Measurements from ENCODE around the gene CDC20B.
A peak's percentile ranks its signal among the peaks of the same experiment; 100 is the strongest.

The CDC20B gene

DNA sequence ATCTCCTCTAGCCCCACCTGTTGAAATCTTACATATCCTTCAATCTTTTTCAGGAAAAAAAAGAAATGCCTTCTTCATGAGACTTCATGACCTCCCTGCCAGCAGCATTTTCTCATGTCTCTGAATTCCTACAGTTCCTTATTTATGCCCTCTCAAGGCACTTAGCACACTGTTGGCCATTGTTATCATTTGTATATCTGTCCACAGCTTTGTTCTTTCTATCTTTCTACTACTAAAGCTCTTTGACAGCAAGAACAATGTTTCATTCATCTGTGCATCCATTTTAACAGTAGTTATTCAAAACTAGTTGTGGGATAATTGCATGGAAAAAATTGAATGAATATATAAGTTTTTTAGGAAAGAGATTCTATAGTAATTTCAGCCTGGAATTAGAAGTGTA, 91.4 kb downstream of the CDC20B start:
- no peak for TF ChIP-seq CTCF (conservative IDR thresholded peaks at IDR 0.05; ENCODE audit: low read depth, low read length)
- no peak overlapping the region for H3K4me3 ChIP-seq (ENCODE audit: low read depth, low read length)
- no peak for DNase-seq (ENCODE audit: low read depth)

GRCh38 chr5:55073211-55073610, 99.8 kb downstream of the CDC20B start:
- DNase-seq (ENCODE audit: low read depth), result no peak
- no peak for TF ChIP-seq CTCF (conservative IDR thresholded peaks at IDR 0.05; ENCODE audit: low read depth, low read length)
- no peak overlapping the region for H3K4me3 ChIP-seq (ENCODE audit: low read depth, low read length)

DNA sequence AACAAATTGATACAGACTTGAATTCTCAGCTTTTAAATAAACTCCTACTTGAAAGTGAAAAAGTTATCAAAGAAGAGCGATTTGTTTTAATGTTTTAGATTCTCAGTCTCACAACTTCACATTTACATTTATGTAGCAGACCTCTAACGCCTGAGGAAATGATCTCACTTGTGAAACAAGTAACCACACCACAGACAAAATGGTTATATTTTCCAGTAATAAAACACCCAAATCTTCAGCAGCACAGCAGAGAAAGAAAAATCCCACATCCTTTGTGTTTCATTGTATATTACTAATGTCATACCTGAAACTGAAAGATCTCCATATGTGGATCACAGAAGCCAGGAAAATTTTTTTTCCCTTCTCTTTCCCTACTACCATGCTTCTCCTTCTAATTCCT, 100.3 kb downstream of the CDC20B start:
- H3K4me3 ChIP-seq (ENCODE audit: low read depth, low read length), result no peak overlapping the region
- DNase-seq (ENCODE audit: low read depth), result peak; percentile 6
- no peak for TF ChIP-seq CTCF (conservative IDR thresholded peaks at IDR 0.05; ENCODE audit: low read depth, low read length)

GRCh38 chr5:55071413-55071812, 101.6 kb downstream of the CDC20B start:
- no peak overlapping the region for H3K4me3 ChIP-seq (ENCODE audit: low read depth, low read length)
- DNase-seq (ENCODE audit: low read depth), result no peak
- no peak for TF ChIP-seq CTCF (conservative IDR thresholded peaks at IDR 0.05; ENCODE audit: low read depth, low read length)

DNA sequence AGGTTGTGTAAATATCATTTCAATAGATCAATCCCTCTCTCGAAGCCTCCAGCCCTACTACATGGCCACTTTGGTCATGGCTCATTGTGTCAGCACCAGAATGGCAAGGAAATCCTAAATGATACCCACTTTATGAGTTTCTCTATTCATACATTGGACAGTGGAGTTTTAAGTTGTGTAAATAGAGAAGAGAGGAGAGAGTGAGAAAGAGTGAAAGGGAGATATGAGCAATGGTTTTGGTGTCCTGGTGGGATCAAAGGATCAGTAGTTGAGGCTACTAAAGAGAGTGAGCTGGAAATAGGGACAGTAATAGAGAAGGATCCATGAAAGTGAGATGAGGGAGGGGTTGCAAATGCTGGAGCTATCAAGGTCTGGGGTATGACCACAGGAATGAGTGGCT, 102.0 kb downstream of the CDC20B start:
- TF ChIP-seq CTCF (conservative IDR thresholded peaks at IDR 0.05; ENCODE audit: low read depth, low read length), result no peak
- no peak for DNase-seq (ENCODE audit: low read depth)
- H3K4me3 ChIP-seq (ENCODE audit: low read depth, low read length), result no peak overlapping the region

DNA sequence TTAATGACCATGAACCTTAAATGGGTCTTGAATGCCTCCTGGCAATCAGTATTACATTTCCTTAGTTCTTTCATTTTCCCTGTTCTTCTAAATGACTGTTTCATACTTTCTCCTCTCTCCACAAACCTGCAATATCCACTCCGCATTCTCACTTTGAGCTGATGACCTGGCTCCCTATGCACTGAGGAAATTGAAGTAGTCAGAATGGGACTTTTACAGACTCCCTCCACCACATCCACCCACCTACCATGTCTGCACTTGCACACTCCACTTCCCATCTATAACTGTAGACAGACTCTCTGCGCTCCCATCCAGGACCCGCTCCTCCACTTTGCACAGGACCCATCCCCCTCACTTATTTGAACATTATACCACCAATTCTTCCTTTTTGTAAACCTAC, 106.7 kb downstream of the CDC20B start:
- no peak for DNase-seq (ENCODE audit: low read depth)
- no peak overlapping the region for H3K4me3 ChIP-seq (ENCODE audit: low read depth, low read length)
- no peak for TF ChIP-seq CTCF (conservative IDR thresholded peaks at IDR 0.05; ENCODE audit: low read depth, low read length)

DNA sequence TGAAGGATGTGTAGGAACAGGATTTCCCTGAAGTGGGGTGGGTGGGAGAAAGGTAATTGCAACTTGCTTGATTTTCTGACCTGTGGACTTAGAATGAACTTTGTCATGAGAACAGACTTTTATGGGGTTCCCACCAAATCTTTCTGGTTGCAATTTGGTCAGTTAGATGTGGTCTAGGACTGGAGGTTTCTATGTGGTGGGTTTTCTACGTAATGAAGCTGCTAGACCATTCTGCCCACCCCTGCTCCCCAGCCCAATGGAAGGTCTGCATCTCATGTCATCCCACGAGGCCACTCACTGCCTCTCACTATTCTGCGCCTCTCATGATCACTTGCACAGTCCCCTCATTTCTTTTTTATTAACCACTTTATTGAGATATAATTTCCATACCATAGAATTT, 108.5 kb downstream of the CDC20B start:
- DNase-seq (ENCODE audit: low read depth), result no peak
- TF ChIP-seq CTCF (conservative IDR thresholded peaks at IDR 0.05; ENCODE audit: low read depth, low read length), result no peak
- no peak overlapping the region for H3K4me3 ChIP-seq (ENCODE audit: low read depth, low read length)

Data from choroid plexus epithelial cell (primary cell).